PFSK-1 (cell line): Measurements from ENCODE around the gene RGS10.

ENCODE experiments used
- REST ChIP-seq, 2 experiments: IDR thresholded peaks; 2 replicates each; pipeline versions ENCODE4 v1.6.1 to v1.8.0; 2011 to 2012; ENCODE audit warnings: low read depth in 2 of 2, low read length in 2 of 2, control low read depth in 1 of 2, inconsistent platforms in 1 of 2, mild to moderate bottlenecking in 1 of 2, moderate library complexity in 1 of 2; ENCODE audit not compliant: insufficient read depth in 1 of 2
- SIN3A ChIP-seq: IDR thresholded peaks from 2 replicates; pipeline ENCODE4 v1.6.1; 2012; ENCODE audit warnings: mild to moderate bottlenecking, low read length, moderate library complexity, borderline replicate concordance; ENCODE audit not compliant: insufficient read depth
- TAF1 ChIP-seq: IDR thresholded peaks from 2 replicates; pipeline ENCODE4 v1.6.1; 2012; ENCODE audit warnings: low read length, control low read depth, borderline replicate concordance; ENCODE audit not compliant: insufficient read depth

- TF ChIP-seq SIN3A (no peak), REST (IDR thresholded peaks at IDR 0.05; ENCODE audit: insufficient read depth in 1 of 2, low read depth in 2 of 2, low read length in 2 of 2) (no peak), TAF1 (no peak)
Observed at GRCh38 chr10:119453313-119453712, 89.2 kb downstream of the RGS10 start.
